Measurements from ENCODE around the gene ABLIM3. TPM values are rescaled to one million over a fixed set of nuclear protein-coding genes. Genes with fewer than 3 reads are reported as not detected.

The ABLIM3 gene
- total and polyA plus RNA-seq, 2 donors (not counting 3 experiments of a cell fraction or from before 2014, with no cell fraction given): 16.7 to 42.1 TPM

GRCh38 chr5:149301049-149301743, 159.9 kb downstream of the ABLIM3 start:
- H3K4me1 ChIP-seq (ENCODE audit: control insufficient read depth, extremely low read depth, insufficient read depth, low read length): peaks cover 28% of the 10 kb centered on the region
- no peak overlapping the region for H2AFZ ChIP-seq (ENCODE audit: low read depth, low read length)
- intact Hi-C loops (cut with micrococcal nuclease): no loop called here
- no peak overlapping the region for H3K4me3 ChIP-seq (replicated peaks in 1 of 3; ENCODE audit: insufficient read depth in 1 of 3, low read depth in 1 of 3, low read length in 3 of 3)
- H3K9me1 ChIP-seq (replicated peaks; ENCODE audit: control insufficient read depth, extremely low read depth, insufficient read depth, low read length): no peaks in the 10 kb centered on the region
- no peaks in the 10 kb centered on the region for H3K36me3 ChIP-seq (ENCODE audit: control insufficient read depth in 2 of 2, extremely low read depth in 1 of 2, insufficient read depth in 2 of 2, low read length in 2 of 2)
- ChIA-PET POLR2A (no interaction called here), CTCF (interaction anchor here (1.2 to 4.6 kb wide), 3 partner anchors 9 to 36 kb away, joined by 4 to 26 read pairs (median 8); no protein-coding TSS in a partner anchor)
- no peak overlapping the region for H3K27ac ChIP-seq (ENCODE audit: insufficient read depth, low read depth, low read length)
- no peaks in the 10 kb centered on the region for H3K9me3 ChIP-seq (replicated peaks; ENCODE audit: control insufficient read depth, insufficient read depth, low read length)
- no peak for TF ChIP-seq JUN (IDR thresholded peaks at IDR 0.05; ENCODE audit: borderline replicate concordance, insufficient read depth, insufficient read length, low read depth)
- no peak for TF ChIP-seq GATA2 (IDR thresholded peaks at IDR 0.05; ENCODE audit: insufficient read depth, insufficient read length, low read depth, low read length)
- TF ChIP-seq EZH2 (IDR thresholded peaks at IDR 0.05; ENCODE audit: borderline replicate concordance, low read depth, low read length, severe bottlenecking): no peak
- no peak for TF ChIP-seq MAX (IDR thresholded peaks at IDR 0.05; ENCODE audit: insufficient read depth, insufficient read length)
- TF ChIP-seq POLR2A (IDR thresholded peaks at IDR 0.05; ENCODE audit: low read depth, low read length): no peak
- no peak for TF ChIP-seq POLR2AphosphoS5 (IDR thresholded peaks at IDR 0.05; ENCODE audit: insufficient read depth, low read depth, low read length)
- TF ChIP-seq MYC (IDR thresholded peaks at IDR 0.05; ENCODE audit: low read depth, low read length): no peak
- TF ChIP-seq, protein P1, sequence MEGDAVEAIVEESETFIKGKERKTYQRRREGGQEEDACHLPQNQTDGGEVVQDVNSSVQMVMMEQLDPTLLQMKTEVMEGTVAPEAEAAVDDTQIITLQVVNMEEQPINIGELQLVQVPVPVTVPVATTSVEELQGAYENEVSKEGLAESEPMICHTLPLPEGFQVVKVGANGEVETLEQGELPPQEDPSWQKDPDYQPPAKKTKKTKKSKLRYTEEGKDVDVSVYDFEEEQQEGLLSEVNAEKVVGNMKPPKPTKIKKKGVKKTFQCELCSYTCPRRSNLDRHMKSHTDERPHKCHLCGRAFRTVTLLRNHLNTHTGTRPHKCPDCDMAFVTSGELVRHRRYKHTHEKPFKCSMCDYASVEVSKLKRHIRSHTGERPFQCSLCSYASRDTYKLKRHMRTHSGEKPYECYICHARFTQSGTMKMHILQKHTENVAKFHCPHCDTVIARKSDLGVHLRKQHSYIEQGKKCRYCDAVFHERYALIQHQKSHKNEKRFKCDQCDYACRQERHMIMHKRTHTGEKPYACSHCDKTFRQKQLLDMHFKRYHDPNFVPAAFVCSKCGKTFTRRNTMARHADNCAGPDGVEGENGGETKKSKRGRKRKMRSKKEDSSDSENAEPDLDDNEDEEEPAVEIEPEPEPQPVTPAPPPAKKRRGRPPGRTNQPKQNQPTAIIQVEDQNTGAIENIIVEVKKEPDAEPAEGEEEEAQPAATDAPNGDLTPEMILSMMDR (IDR thresholded peaks at IDR 0.05; ENCODE audit: extremely low read depth in 1 of 2, insufficient read depth in 1 of 2, low read depth in 1 of 2, low read length in 2 of 2): no peak
- no peak for TF ChIP-seq FOS (IDR thresholded peaks at IDR 0.05; ENCODE audit: borderline replicate concordance, insufficient read depth, low read length)
- H4K20me1 ChIP-seq (replicated peaks; ENCODE audit: control insufficient read depth, extremely low read depth, insufficient read depth, low read length): no peaks in the 10 kb centered on the region
- no TSS peak for BruUV-seq (replicated peaks)
- no peaks in the 10 kb centered on the region for H3K27me3 ChIP-seq (ENCODE audit: control insufficient read depth in 2 of 2, insufficient read depth in 2 of 2, low read length in 2 of 2)
- H3K9ac ChIP-seq (replicated peaks; ENCODE audit: extremely low read depth, insufficient read depth, low read length): no peak overlapping the region
- no peak for DNase-seq (ENCODE audit: low read depth, low spot score)
- H3K79me2 ChIP-seq (ENCODE audit: control insufficient read depth, insufficient read depth, low read length): no peaks in the 10 kb centered on the region
- dilution Hi-C loops (cut with MboI; ENCODE audit: extremely low pct_ligation_motif_present, low sequenced_read_pairs): no loop called here
- FAIRE-seq: no peak
- H3K4me2 ChIP-seq (ENCODE audit: insufficient read depth, low read length): no peak overlapping the region
